WTC11 (cell line): ENCODE measurements around the gene TFF3. TPM values are rescaled to one million over a fixed set of nuclear protein-coding genes. Genes with fewer than 3 reads are reported as not detected.

Source experiments
- ATAC-seq: fragments of 200-7000 bp; cut with Tn5 transposase; 2 replicates; pipeline ENCODE4 v1.10.0; 2021; ENCODE audit warnings: mild to moderate bottlenecking, moderate library complexity
- CTCF ChIA-PET: fragments of 300-600 bp; sonication (Branson Sonifier 250); formaldehyde crosslinking; loops from one replicate; lab custom pipeline; 2021; ENCODE audit warnings: antibody characterized with exemption; lab: Charles Lee
- POLR2A ChIA-PET: fragments of 350-600 bp; sonication (Branson Sonifier 250); formaldehyde crosslinking; loops from one replicate; lab custom pipeline; 2021; ENCODE audit warnings: antibody characterized with exemption; lab: Charles Lee
- DNase-seq: peaks from one replicate; pipeline ENCODE4 v3.0.0; 2021; ENCODE audit warnings: low spot score
- H3K27ac Mint-ChIP-seq: 2 replicates; pipeline ENCODE4 v1.8.0; 2021; ENCODE audit warnings: mixed read lengths
- H3K27me3 Mint-ChIP-seq: 2 replicates; pipeline ENCODE4 v1.8.0; 2021; ENCODE audit warnings: low read depth, mild to moderate bottlenecking, moderate library complexity, mixed read lengths
- H3K36me3 Mint-ChIP-seq: 2 replicates; pipeline ENCODE4 v1.8.0; 2021; ENCODE audit warnings: mixed read lengths
- H3K4me1 Mint-ChIP-seq: 2 replicates; pipeline ENCODE4 v1.8.0; 2022; ENCODE audit warnings: mixed read lengths
- H3K4me3 Mint-ChIP-seq: 2 replicates; pipeline ENCODE4 v1.8.0; 2021; ENCODE audit warnings: mild to moderate bottlenecking, moderate library complexity, mixed read lengths
- H3K9me3 Mint-ChIP-seq: 2 replicates; pipeline ENCODE4 v1.8.0; 2021; ENCODE audit warnings: mixed read lengths
- ATF6 ChIP-seq: sonication (generic); formaldehyde crosslinking; IDR thresholded peaks from 2 replicates; pipeline ENCODE4 v1.8.1; 2023; ENCODE audit warnings: mild to moderate bottlenecking, missing genetic modification reagents
- CREB1 ChIP-seq: sonication (generic); formaldehyde crosslinking; IDR thresholded peaks from 2 replicates; pipeline ENCODE4 v1.8.0; 2023; ENCODE audit warnings: mild to moderate bottlenecking, missing genetic modification reagents
- CTCF ChIP-seq: fragments of 200-600 bp; IDR thresholded peaks from 2 replicates; pipeline ENCODE4 v1.8.0; 2022; ENCODE audit warnings: antibody characterized with exemption
- E2F5 ChIP-seq: sonication (generic); formaldehyde crosslinking; IDR thresholded peaks from 2 replicates; pipeline ENCODE4 v1.8.1; 2022; ENCODE audit warnings: mild to moderate bottlenecking, moderate library complexity, missing genetic modification reagents
- GRHL2 ChIP-seq: fragments of 250-450 bp; sonication (Bioruptor Pico); IDR thresholded peaks from 2 replicates; pipeline ENCODE4 v1.8.0; 2022; ENCODE audit warnings: mild to moderate bottlenecking, moderate library complexity; ENCODE audit not compliant: insufficient replicate concordance, severe bottlenecking
- IRF2 ChIP-seq: sonication (generic); formaldehyde crosslinking; IDR thresholded peaks from 2 replicates; pipeline ENCODE4 v1.8.0; 2022; ENCODE audit warnings: low read depth, missing genetic modification reagents, borderline replicate concordance
- KAT7 ChIP-seq: sonication (generic); formaldehyde crosslinking; IDR thresholded peaks from 2 replicates; pipeline ENCODE4 v1.8.1; 2023; ENCODE audit warnings: missing genetic modification reagents, mild to moderate bottlenecking, borderline replicate concordance
- MLX ChIP-seq: sonication (generic); formaldehyde crosslinking; IDR thresholded peaks from 2 replicates; pipeline ENCODE4 v1.8.1; 2023; ENCODE audit warnings: mild to moderate bottlenecking, missing genetic modification reagents, moderate library complexity
- MXD4 ChIP-seq: fragments of 250-450 bp; sonication (Bioruptor Pico); IDR thresholded peaks from 2 replicates; pipeline ENCODE4 v1.8.0; 2021; ENCODE audit warnings: mild to moderate bottlenecking, moderate library complexity, borderline replicate concordance
- MYBL2 ChIP-seq: sonication (generic); formaldehyde crosslinking; IDR thresholded peaks from 2 replicates; pipeline ENCODE4 v1.8.1; 2023; ENCODE audit warnings: mild to moderate bottlenecking, moderate library complexity, missing genetic modification reagents
- NR2C2 ChIP-seq: sonication (generic); formaldehyde crosslinking; IDR thresholded peaks from 2 replicates; pipeline ENCODE4 v1.8.0; 2022; ENCODE audit warnings: mild to moderate bottlenecking, missing genetic modification reagents
- NR3C1 ChIP-seq: sonication (generic); formaldehyde crosslinking; conservative IDR thresholded peaks from 2 replicates; pipeline ENCODE4 v1.8.1; 2023; ENCODE audit warnings: low read depth, mild to moderate bottlenecking, missing genetic modification reagents
- OVOL2 ChIP-seq: fragments of 250-450 bp; sonication (Bioruptor Pico); IDR thresholded peaks from 2 replicates; pipeline ENCODE4 v1.9.0; 2021; ENCODE audit warnings: mild to moderate bottlenecking, borderline replicate concordance
- PRRX2 ChIP-seq: fragments of 250-450 bp; sonication (Bioruptor Pico); IDR thresholded peaks from 2 replicates; pipeline ENCODE4 v1.8.0; 2021; ENCODE audit warnings: mild to moderate bottlenecking
- RELA ChIP-seq: sonication (generic); formaldehyde crosslinking; IDR thresholded peaks from 2 replicates; pipeline ENCODE4 v1.8.1; 2022; ENCODE audit warnings: missing genetic modification reagents, mild to moderate bottlenecking, borderline replicate concordance
- SOX15 ChIP-seq: fragments of 250-450 bp; sonication (Bioruptor Pico); IDR thresholded peaks from 2 replicates; pipeline ENCODE4 v1.9.0; 2021; ENCODE audit warnings: mild to moderate bottlenecking
- SP1 ChIP-seq: sonication (generic); formaldehyde crosslinking; conservative IDR thresholded peaks from 2 replicates; pipeline ENCODE4 v1.8.1; 2022; ENCODE audit warnings: missing genetic modification reagents
- TCF7 ChIP-seq: sonication (generic); formaldehyde crosslinking; IDR thresholded peaks from 2 replicates; pipeline ENCODE4 v1.8.0; 2022; ENCODE audit warnings: mild to moderate bottlenecking, low read depth, missing genetic modification reagents, moderate library complexity
- TEAD4 ChIP-seq: sonication (generic); formaldehyde crosslinking; IDR thresholded peaks from 2 replicates; pipeline ENCODE4 v1.8.0; 2022; ENCODE audit warnings: mild to moderate bottlenecking, missing genetic modification reagents
- ZNF232 ChIP-seq: sonication (generic); formaldehyde crosslinking; IDR thresholded peaks from 2 replicates; pipeline ENCODE4 v1.8.0; 2022; ENCODE audit warnings: mild to moderate bottlenecking, missing genetic modification reagents
- ZNF263 ChIP-seq: sonication (generic); formaldehyde crosslinking; IDR thresholded peaks from 2 replicates; pipeline ENCODE4 v1.8.1; 2022; ENCODE audit warnings: low read depth, mild to moderate bottlenecking, moderate library complexity, missing genetic modification reagents
- ZNF532 ChIP-seq: fragments of 250-450 bp; sonication (Bioruptor Pico); IDR thresholded peaks from 2 replicates; pipeline ENCODE4 v1.9.0; 2021; ENCODE audit warnings: mild to moderate bottlenecking, borderline replicate concordance
- ZNF671 ChIP-seq: fragments of 250-450 bp; sonication (Bioruptor Pico); IDR thresholded peaks from 2 replicates; pipeline ENCODE4 v1.8.0; 2021; ENCODE audit warnings: mild to moderate bottlenecking
- total RNA-seq: library from RNA; stranded (reverse); gene quantifications from 3 replicates; pipeline ENCODE4 v1.2.3, GENCODE V29; 2021

The TFF3 gene
- total RNA-seq, 1 experiment from 2014 or later = 4.2 TPM

- no peaks in the 10 kb centered on the region for H3K36me3 Mint-ChIP-seq
- no peaks in the 10 kb centered on the region for H3K4me1 Mint-ChIP-seq
- no peaks in the 10 kb centered on the region for H3K9me3 Mint-ChIP-seq
- no peak overlapping the region for H3K27ac Mint-ChIP-seq
- no peaks in the 10 kb centered on the region; the same call in 1 of the 2 replicates for H3K27me3 Mint-ChIP-seq
- ChIA-PET POLR2A (no interaction called here), CTCF (interaction anchor here (0.6 kb wide), 1 partner anchor 12 kb away, joined by 3 read pairs; no protein-coding TSS in a partner anchor)
- DNase-seq (no peak), ATAC-seq (no peak)
- no peak overlapping the region for H3K4me3 Mint-ChIP-seq
- TF ChIP-seq TEAD4 = no peak
- TF ChIP-seq MYBL2 (CRISPR knock-in tag) = no peak
- no peak for TF ChIP-seq ATF6 (CRISPR knock-in tag)
- TF ChIP-seq MXD4 = no peak
- TF ChIP-seq E2F5 = no peak
- no peak for TF ChIP-seq PRRX2 (CRISPR knock-in tag)
- no peak for TF ChIP-seq TCF7 (CRISPR knock-in tag)
- no peak for TF ChIP-seq CTCF
- TF ChIP-seq ZNF671 = no peak
- TF ChIP-seq ZNF263 = no peak
These were observed 33.6 kb upstream of the TFF3 start for GRCh38 chr21:42348762-42349161.

GRCh38 chr21:42347601-42348327, 32.6 kb upstream of the TFF3 start:
- ATAC-seq = no peak
- ChIA-PET CTCF (no interaction called here), POLR2A (no interaction called here)
- no peaks in the 10 kb centered on the region for H3K36me3 Mint-ChIP-seq
- no peak overlapping the region for H3K4me3 Mint-ChIP-seq
- H3K27me3 Mint-ChIP-seq = no peaks in the 10 kb centered on the region
- TF ChIP-seq NR3C1 (CRISPR knock-in tag) (no peak), SP1 (CRISPR knock-in tag) (no peak), ZNF671 (no peak), RELA (CRISPR knock-in tag) (no peak), ZNF232 (CRISPR knock-in tag) (no peak), GRHL2 (CRISPR knock-in tag) (no peak)
- H3K9me3 Mint-ChIP-seq = no peaks in the 10 kb centered on the region
- H3K27ac Mint-ChIP-seq = no peak overlapping the region
- no peak for DNase-seq
- no peaks in the 10 kb centered on the region for H3K4me1 Mint-ChIP-seq

GRCh38 chr21:42346866-42347600, 31.8 kb upstream of the TFF3 start:
- DNase-seq (no peak), ATAC-seq (no peak)
- POLR2A ChIA-PET = no interaction called here
- H3K9me3 Mint-ChIP-seq = no peaks in the 10 kb centered on the region
- H3K4me3 Mint-ChIP-seq = no peak overlapping the region
- no peak overlapping the region for H3K27ac Mint-ChIP-seq
- H3K36me3 Mint-ChIP-seq = no peaks in the 10 kb centered on the region
- no peaks in the 10 kb centered on the region for H3K27me3 Mint-ChIP-seq
- CTCF ChIA-PET = interaction anchor here (0.7 to 0.8 kb wide), 2 partner anchors 37 to 501 kb away, joined by 3 read pairs; no protein-coding TSS in a partner anchor
- peaks cover 3% of the 10 kb centered on the region for H3K4me1 Mint-ChIP-seq
- TF ChIP-seq OVOL2 (CRISPR knock-in tag) (no peak), IRF2 (no peak), MLX (no peak), SOX15 (CRISPR knock-in tag) (no peak), CREB1 (CRISPR knock-in tag) (no peak), NR2C2 (no peak), ZNF232 (CRISPR knock-in tag) (no peak), ZNF532 (CRISPR knock-in tag) (no peak), KAT7 (CRISPR knock-in tag) (no peak), ZNF671 (no peak)
